Central memory CD8-positive, alpha-beta T cell (primary cell): ENCODE measurements around the gene TRDN.
"Not testable (repeated sequence)": the region's sequence is repeated elsewhere in the genome, so short reads cannot be mapped to it uniquely, and the experiment has no call there.

Source experiments
- ATAC-seq: fragments of 150-1000 bp; cut with Tn5 transposase; replicated peaks from 2 replicates; pipeline ENCODE4 v1.10.0; 2022; ENCODE audit warnings: mild to moderate bottlenecking, moderate FRiP score, moderate number of reproducible peaks; ENCODE audit not compliant: poor library complexity, severe bottlenecking; ENCODE audit errors: extremely low read depth
- DNase-seq, 2 donors: peaks; one replicate each; pipeline ENCODE4 v3.0.0; 2021; ENCODE audit warnings: low spot score in 2 of 2
- H3K27ac Mint-ChIP-seq: one replicate; pipeline ENCODE4 v1.8.0; 2022; ENCODE audit warnings: low read depth, mild to moderate bottlenecking, moderate library complexity, mixed read lengths
- H3K27me3 Mint-ChIP-seq: one replicate; pipeline ENCODE4 v1.8.0; 2022; ENCODE audit warnings: mixed read lengths
- H3K36me3 Mint-ChIP-seq: one replicate; pipeline ENCODE4 v1.8.0; 2022; ENCODE audit warnings: mild to moderate bottlenecking, moderate library complexity, mixed read lengths; ENCODE audit not compliant: insufficient read depth
- H3K4me1 Mint-ChIP-seq: one replicate; pipeline ENCODE4 v1.8.0; 2022; ENCODE audit warnings: mixed read lengths
- H3K4me3 Mint-ChIP-seq: one replicate; pipeline ENCODE4 v1.8.0; 2022; ENCODE audit warnings: mild to moderate bottlenecking, moderate library complexity, mixed read lengths
- H3K9me3 Mint-ChIP-seq: one replicate; pipeline ENCODE4 v1.8.0; 2022; ENCODE audit warnings: mixed read lengths

The TRDN gene

GRCh38 chr6:123570813-123571684 lies 65.7 kb downstream of the TRDN start:
- Mint-ChIP-seq H3K4me3 (no peak overlapping the region), H3K27me3 (no peaks in the 10 kb centered on the region)

DNA sequence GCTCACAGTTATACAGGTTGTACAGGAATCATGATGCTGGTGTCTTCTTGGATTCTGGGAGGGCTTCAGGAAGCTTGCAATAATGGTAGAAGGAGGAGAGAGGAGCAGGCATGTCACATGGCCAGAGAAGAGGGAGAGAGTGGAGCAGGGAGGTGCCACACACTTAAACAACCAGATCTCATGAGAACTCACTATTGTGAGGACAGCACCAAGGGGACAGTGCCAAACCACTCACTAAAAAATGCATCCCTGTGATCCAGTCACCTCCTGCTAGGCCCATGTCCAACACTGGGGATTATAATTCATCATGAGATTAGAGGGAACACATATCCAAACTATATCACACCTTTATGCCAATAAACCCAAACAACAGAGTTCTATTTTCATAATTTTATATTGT lies 67.2 kb downstream of the TRDN start:
- DNase-seq (no peak), ATAC-seq (no peak)
- Mint-ChIP-seq H3K4me3 (no peak overlapping the region), H3K9me3 (peaks cover 7% of the 10 kb centered on the region), H3K27me3 (no peaks in the 10 kb centered on the region), H3K36me3 (no peaks in the 10 kb centered on the region), H3K4me1 (no peaks in the 10 kb centered on the region), H3K27ac (no peak overlapping the region)

More at GRCh38 chr6:123570813-123571684, 65.7 kb downstream of the TRDN start:
- ATAC-seq (no peak), DNase-seq (no peak)
- no peaks in the 10 kb centered on the region for H3K36me3 Mint-ChIP-seq
- H3K9me3 Mint-ChIP-seq = peaks cover 7% of the 10 kb centered on the region
- H3K27ac Mint-ChIP-seq = no peak overlapping the region
- H3K4me1 Mint-ChIP-seq = no peaks in the 10 kb centered on the region

GRCh38 chr6:123565529-123565928 lies 71.2 kb downstream of the TRDN start:
- ATAC-seq (no peak), DNase-seq (no peak)
- no peaks in the 10 kb centered on the region for H3K27me3 Mint-ChIP-seq
- no peaks in the 10 kb centered on the region for H3K4me1 Mint-ChIP-seq
- no peak overlapping the region for H3K4me3 Mint-ChIP-seq
- peaks cover 17% of the 10 kb centered on the region for H3K9me3 Mint-ChIP-seq
- no peaks in the 10 kb centered on the region for H3K36me3 Mint-ChIP-seq
- no peak overlapping the region for H3K27ac Mint-ChIP-seq

DNA sequence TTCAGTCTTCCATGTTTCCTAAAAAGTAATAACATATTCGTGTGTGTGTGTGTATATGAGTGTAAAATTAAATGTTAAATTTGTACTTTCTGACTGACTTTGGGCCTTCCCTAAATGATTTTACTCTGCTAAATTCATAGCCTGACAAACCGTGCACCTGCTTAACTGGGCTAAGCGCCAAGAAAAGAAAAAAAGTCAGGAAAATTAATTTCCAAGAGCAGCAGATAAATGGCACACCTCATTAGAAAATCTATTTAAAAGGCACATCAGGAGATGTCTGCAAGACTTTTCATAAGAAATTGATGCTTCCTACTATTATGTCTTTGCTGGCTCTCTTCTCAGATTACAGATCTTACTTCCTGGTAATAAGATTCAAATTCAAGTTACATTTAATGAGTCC lies 72.4 kb downstream of the TRDN start:
- H3K4me1 Mint-ChIP-seq = no peaks in the 10 kb centered on the region
- H3K36me3 Mint-ChIP-seq = no peaks in the 10 kb centered on the region
- ATAC-seq (no peak), DNase-seq (no peak)
- peaks cover 28% of the 10 kb centered on the region for H3K9me3 Mint-ChIP-seq
- no peaks in the 10 kb centered on the region for H3K27me3 Mint-ChIP-seq
- H3K4me3 Mint-ChIP-seq = no peak overlapping the region
- H3K27ac Mint-ChIP-seq = no peak overlapping the region

DNA sequence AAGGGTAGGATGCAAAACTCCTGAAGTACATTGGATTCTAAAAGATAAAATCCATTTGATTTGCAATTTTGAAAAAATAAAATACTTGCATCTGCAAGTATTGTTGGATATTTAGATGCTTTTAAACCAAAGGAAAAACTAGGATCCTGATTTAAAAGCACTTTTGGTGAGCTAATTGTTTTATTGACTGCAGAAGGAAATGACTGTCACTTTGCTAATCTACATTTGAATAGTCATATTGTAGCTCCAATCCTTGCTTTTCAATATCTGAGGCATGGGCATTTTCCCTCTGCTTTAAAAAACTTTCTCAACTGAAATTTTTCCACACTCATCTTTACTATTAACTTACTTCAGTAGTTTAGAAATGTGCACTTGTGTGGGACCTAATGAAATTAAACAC lies 74.1 kb downstream of the TRDN start:
- DNase-seq (no peak), ATAC-seq (no peak)
- Mint-ChIP-seq H3K36me3 (no peaks in the 10 kb centered on the region), H3K27me3 (no peaks in the 10 kb centered on the region), H3K4me1 (no peaks in the 10 kb centered on the region), H3K9me3 (peaks cover 40% of the 10 kb centered on the region), H3K4me3 (no peak overlapping the region), H3K27ac (no peak overlapping the region)

DNA sequence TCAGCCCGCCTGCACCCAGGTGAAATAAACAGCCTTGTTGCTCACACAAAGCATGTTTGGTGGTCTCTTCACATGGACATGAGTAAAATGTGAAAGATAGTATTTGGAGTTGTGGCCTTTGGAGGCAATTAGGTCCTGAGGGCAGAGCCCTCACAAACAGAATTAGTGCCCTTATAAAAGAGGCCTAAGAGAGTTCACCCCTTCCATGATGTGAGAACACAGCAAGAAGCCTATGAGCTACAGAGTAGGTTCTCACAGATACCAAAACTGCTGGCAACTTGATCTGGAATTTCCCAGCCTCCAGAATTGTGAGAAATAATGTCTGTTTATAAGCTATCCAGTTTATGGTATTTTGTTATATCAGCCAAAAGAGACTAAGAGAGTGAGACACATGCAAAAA lies 74.5 kb downstream of the TRDN start:
- no peak overlapping the region for H3K4me3 Mint-ChIP-seq
- no peaks in the 10 kb centered on the region for H3K27me3 Mint-ChIP-seq
- ATAC-seq (no peak), DNase-seq (no peak)
- no peaks in the 10 kb centered on the region for H3K4me1 Mint-ChIP-seq
- no peaks in the 10 kb centered on the region for H3K36me3 Mint-ChIP-seq
- H3K9me3 Mint-ChIP-seq = peaks cover 40% of the 10 kb centered on the region
- no peak overlapping the region for H3K27ac Mint-ChIP-seq

GRCh38 chr6:123559816-123560215 lies 76.9 kb downstream of the TRDN start:
- H3K9me3 Mint-ChIP-seq = peaks cover 46% of the 10 kb centered on the region
- not testable (repeated sequence) for H3K36me3 Mint-ChIP-seq, DNase-seq, H3K27me3 Mint-ChIP-seq, H3K4me3 Mint-ChIP-seq, H3K4me1 Mint-ChIP-seq, H3K27ac Mint-ChIP-seq, ATAC-seq

GRCh38 chr6:123557474-123557873 lies 79.3 kb downstream of the TRDN start:
- not testable (repeated sequence) for H3K27ac Mint-ChIP-seq, H3K4me3 Mint-ChIP-seq, H3K27me3 Mint-ChIP-seq, DNase-seq, H3K4me1 Mint-ChIP-seq, ATAC-seq, H3K36me3 Mint-ChIP-seq
- peaks cover 56% of the 10 kb centered on the region for H3K9me3 Mint-ChIP-seq

- peaks cover 28% of the 10 kb centered on the region for H3K9me3 Mint-ChIP-seq
- H3K4me1 Mint-ChIP-seq = no peaks in the 10 kb centered on the region
- no peak for DNase-seq
- no peaks in the 10 kb centered on the region for H3K36me3 Mint-ChIP-seq
- H3K27ac Mint-ChIP-seq = no peak overlapping the region
- ATAC-seq = no peak
- H3K4me3 Mint-ChIP-seq = no peak overlapping the region
- H3K27me3 Mint-ChIP-seq = no peaks in the 10 kb centered on the region
Measured at GRCh38 chr6:123551939-123552707, 84.6 kb downstream of the TRDN start.

DNA sequence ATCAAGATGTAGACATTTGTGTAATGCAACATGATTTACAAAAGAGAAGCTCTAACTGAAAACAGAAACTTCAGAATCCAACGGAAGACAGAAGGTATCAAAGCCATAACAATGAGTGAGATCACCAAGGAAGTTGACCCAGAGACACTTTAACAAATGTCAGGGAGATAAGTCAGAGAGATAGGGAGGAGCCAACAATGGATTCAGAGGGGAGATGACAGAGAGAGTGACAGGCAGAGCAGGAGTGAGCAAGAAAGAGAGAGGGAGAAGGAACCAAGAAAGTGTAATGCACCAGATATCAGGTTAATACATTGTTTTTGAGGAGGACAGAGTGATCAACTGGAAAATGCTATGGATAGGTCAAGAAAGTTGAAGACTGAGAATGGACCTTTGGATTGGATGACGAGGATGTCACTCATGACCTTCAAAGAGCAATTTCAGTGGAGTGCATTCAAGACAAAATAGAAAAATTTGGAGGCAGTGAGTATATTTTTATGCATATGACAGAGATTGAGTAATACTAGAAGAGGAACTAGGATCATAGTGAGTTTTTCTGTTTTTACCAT lies 86.6 kb downstream of the TRDN start:
- no peaks in the 10 kb centered on the region for H3K27me3 Mint-ChIP-seq
- no peaks in the 10 kb centered on the region for H3K36me3 Mint-ChIP-seq
- H3K9me3 Mint-ChIP-seq = peaks cover 26% of the 10 kb centered on the region
- H3K27ac Mint-ChIP-seq = no peak overlapping the region
- no peaks in the 10 kb centered on the region for H3K4me1 Mint-ChIP-seq
- DNase-seq (no peak), ATAC-seq (no peak)
- no peak overlapping the region for H3K4me3 Mint-ChIP-seq

GRCh38 chr6:123549476-123549875 lies 87.3 kb downstream of the TRDN start:
- H3K4me3 Mint-ChIP-seq = no peak overlapping the region
- H3K27ac Mint-ChIP-seq = no peak overlapping the region
- peaks cover 26% of the 10 kb centered on the region for H3K9me3 Mint-ChIP-seq
- ATAC-seq (no peak), DNase-seq (no peak)
- no peaks in the 10 kb centered on the region for H3K27me3 Mint-ChIP-seq
- no peaks in the 10 kb centered on the region for H3K4me1 Mint-ChIP-seq
- no peaks in the 10 kb centered on the region for H3K36me3 Mint-ChIP-seq

DNA sequence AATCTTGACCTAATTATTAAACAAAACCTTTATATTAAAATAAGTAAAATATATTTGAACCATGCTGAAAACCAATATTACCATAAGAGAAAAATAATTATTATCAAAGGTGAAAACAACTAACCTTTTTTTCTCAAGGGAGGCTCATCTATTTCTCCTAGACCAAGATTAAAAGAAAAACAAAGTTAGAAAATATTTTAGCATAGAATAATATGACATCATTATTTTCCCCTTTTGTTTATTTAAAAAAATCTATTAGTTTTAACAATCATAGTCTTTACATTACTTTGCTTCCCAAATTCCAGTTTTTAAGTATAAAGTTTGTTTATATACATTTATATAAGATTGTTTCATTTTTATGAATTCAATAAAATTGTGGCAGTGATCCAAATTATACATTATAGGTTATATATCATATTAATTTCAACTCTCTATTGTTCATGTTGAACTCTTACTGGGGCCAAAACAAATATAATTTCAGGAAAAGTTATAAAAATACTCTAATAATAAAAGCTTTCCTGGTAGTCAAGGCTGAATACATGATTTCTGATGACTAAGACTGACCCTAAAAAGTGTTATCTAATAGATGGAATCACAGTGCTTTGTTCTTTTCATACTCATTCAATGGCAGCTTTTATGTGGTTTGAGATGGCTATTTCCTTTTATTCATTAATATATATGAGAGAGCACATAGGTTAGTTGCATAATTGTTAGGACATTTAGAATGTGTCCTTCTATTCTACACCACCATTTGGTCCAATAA lies 89.4 kb downstream of the TRDN start:
- no peak for ATAC-seq
- H3K4me3 Mint-ChIP-seq = no peak overlapping the region
- H3K27me3 Mint-ChIP-seq = no peaks in the 10 kb centered on the region
- H3K9me3 Mint-ChIP-seq = peaks cover 16% of the 10 kb centered on the region
- H3K4me1 Mint-ChIP-seq = no peaks in the 10 kb centered on the region
- no peak for DNase-seq
- no peaks in the 10 kb centered on the region for H3K36me3 Mint-ChIP-seq
- no peak overlapping the region for H3K27ac Mint-ChIP-seq
